A549 (cell line): Measurements from ENCODE around the gene UVRAG. TPM values are rescaled to one million over a fixed set of nuclear protein-coding genes. Genes with fewer than 3 reads are reported as not detected.

Experiments
- ATAC-seq, 2 experiments: fragments of 200-7000 bp in 1 of 2; fragments of >200 bp in 1 of 2; cut with Nextera tagmentation in 1 of 2; cut with Tn5 transposase in 1 of 2; 3 replicates each; pipeline versions ENCODE4 v1.8.0 to v1.9.1; 2018 to 2020; ENCODE audit warnings: mild to moderate bottlenecking in 1 of 2, moderate library complexity in 1 of 2
- CTCF ChIA-PET: fragments of 300-600 bp; sonication (Branson Sonifier 250); formaldehyde crosslinking; extraction: SDS; loops from one replicate; lab custom pipeline; 2021; ENCODE audit warnings: antibody characterized with exemption, inconsistent platforms; lab: Yijun Ruan, JAX
- POLR2A ChIA-PET: fragments of 350-600 bp; formaldehyde crosslinking; extraction: SDS; loops from one replicate; lab custom pipeline; 2021; ENCODE audit warnings: antibody characterized with exemption, inconsistent platforms; lab: Yijun Ruan, JAX
- DNase-seq, 2 experiments: peaks; one replicate each; pipeline versions ENCODE4 v3.0.0 to v3.0.0-alpha.2; 2011 to 2016; ENCODE audit warnings: low read depth in 1 of 2, low spot score in 1 of 2
- FAIRE-seq: peaks from 2 replicates; lab custom pipeline; 2011; peaks lifted over from hg19 to GRCh38; lab: Jason Lieb, UNC
- H3K27ac ChIP-seq, 2 experiments: fragments of >200 bp; sonication (Bioruptor Twin); formaldehyde crosslinking; 3 replicates each; pipeline ENCODE4 v1.5.1; 2016 to 2017
- H3K4me1 ChIP-seq: fragments of >200 bp; sonication (Bioruptor Twin); formaldehyde crosslinking; 3 replicates; pipeline ENCODE4 v1.6.1; 2016
- H3K4me2 ChIP-seq: fragments of >200 bp; sonication (Bioruptor Twin); formaldehyde crosslinking; 3 replicates; pipeline ENCODE4 v1.6.1; 2016
- H3K4me3 ChIP-seq: fragments of >200 bp; sonication (Bioruptor Twin); formaldehyde crosslinking; 3 replicates; pipeline ENCODE4 v1.5.1; 2016
- H3K9me3 ChIP-seq: fragments of >200 bp; sonication (Bioruptor Twin); formaldehyde crosslinking; 3 replicates; pipeline ENCODE4 v1.6.1; 2016
- BCL3 ChIP-seq: fragments of >200 bp; sonication (Bioruptor Twin); formaldehyde crosslinking; IDR thresholded peaks from 3 replicates; pipeline ENCODE4 v1.6.1; 2016
- BHLHE40 ChIP-seq: IDR thresholded peaks from 2 replicates; pipeline ENCODE4 v1.6.1; 2012; ENCODE audit warnings: low read depth, low read length, inconsistent platforms
- E2F6 ChIP-seq: IDR thresholded peaks from 2 replicates; pipeline ENCODE4 v1.6.1; 2012; ENCODE audit warnings: low read depth, borderline replicate concordance
- EHF ChIP-seq: fragments of 250-450 bp; sonication (Bioruptor Pico); IDR thresholded peaks from 2 replicates; pipeline ENCODE4 v1.5.0; 2020; ENCODE audit warnings: mild to moderate bottlenecking
- EHMT2 ChIP-seq: fragments of 200-600 bp; sonication (generic); IDR thresholded peaks from 2 replicates; pipeline ENCODE4 v1.6.1; 2016; ENCODE audit warnings: antibody characterized with exemption, low read depth, mild to moderate bottlenecking, moderate library complexity
- EP300 ChIP-seq, 2 experiments: fragments of >200 bp; sonication (Bioruptor Twin); formaldehyde crosslinking; IDR thresholded peaks; 2 replicates in 1 of 2; 3 replicates in 1 of 2; pipeline ENCODE4 v1.6.1; 2016 to 2017
- FOSL2 ChIP-seq, 2 experiments: fragments of 450-650 bp in 1 of 2; fragments of >200 bp in 1 of 2; sonication (Bioruptor Twin) in 1 of 2; formaldehyde crosslinking; IDR thresholded peaks; 2 replicates each; pipeline versions ENCODE4 v1.5.0 to v1.6.1; 2016 to 2020; ENCODE audit warnings: mild to moderate bottlenecking in 1 of 2, moderate library complexity in 1 of 2
- GATA3 ChIP-seq: IDR thresholded peaks from 2 replicates; pipeline ENCODE4 v1.6.1; 2012; ENCODE audit warnings: borderline replicate concordance
- HMGXB4 ChIP-seq: fragments of 250-450 bp; sonication (Bioruptor Pico); IDR thresholded peaks from 2 replicates; pipeline ENCODE4 v1.5.0; 2021; ENCODE audit warnings: mild to moderate bottlenecking, moderate library complexity, borderline replicate concordance
- JUNB ChIP-seq: fragments of >200 bp; sonication (Bioruptor Twin); formaldehyde crosslinking; IDR thresholded peaks from 2 replicates; pipeline ENCODE4 v1.6.1; 2016
- MAFK ChIP-seq: fragments of 450-650 bp; IDR thresholded peaks from 2 replicates; pipeline ENCODE4 v1.6.1; 2014; ENCODE audit not compliant: partially characterized antibody
- MAX ChIP-seq: IDR thresholded peaks from 2 replicates; pipeline ENCODE4 v1.6.1; 2012
- MYC ChIP-seq: IDR thresholded peaks from 2 replicates; pipeline ENCODE4 v1.6.1; 2012; ENCODE audit warnings: mild to moderate bottlenecking, inconsistent platforms, low read length, improper control_type of control experiment, borderline replicate concordance
- PBX3 ChIP-seq: IDR thresholded peaks from 2 replicates; pipeline ENCODE4 v1.6.1; 2012
- POLR2A ChIP-seq: IDR thresholded peaks from 2 replicates; pipeline ENCODE4 v1.6.1; 2012; ENCODE audit warnings: mild to moderate bottlenecking, low read length
- RAD21 ChIP-seq, 2 experiments: fragments of >200 bp in 1 of 2; sonication (Bioruptor Twin) in 1 of 2; formaldehyde crosslinking in 1 of 2; IDR thresholded peaks in 1 of 2; conservative IDR thresholded peaks in 1 of 2; 2 replicates in 1 of 2; 3 replicates in 1 of 2; pipeline ENCODE4 v1.6.1; 2012 to 2018; ENCODE audit warnings: inconsistent platforms in 1 of 2
- RARB ChIP-seq: fragments of 250-450 bp; sonication (Bioruptor Pico); IDR thresholded peaks from 2 replicates; pipeline ENCODE4 v1.8.0; 2021; ENCODE audit warnings: mild to moderate bottlenecking, moderate library complexity
- RCOR1 ChIP-seq: fragments of 150-350 bp; IDR thresholded peaks from 2 replicates; pipeline ENCODE4 v1.6.1; 2014; ENCODE audit warnings: antibody characterized with exemption, low read length, low read depth
- RNF2 ChIP-seq: fragments of 200-600 bp; sonication (generic); IDR thresholded peaks from 2 replicates; pipeline ENCODE4 v1.6.1; 2016; ENCODE audit warnings: low read depth, mild to moderate bottlenecking, antibody characterized with exemption, moderate library complexity, borderline replicate concordance
- TFCP2L1 ChIP-seq: fragments of 250-450 bp; sonication (Bioruptor Pico); IDR thresholded peaks from 2 replicates; pipeline ENCODE4 v1.5.0; 2021; ENCODE audit warnings: mild to moderate bottlenecking
- TP53 ChIP-seq: fragments of 250-450 bp; sonication (Bioruptor Pico); IDR thresholded peaks from 2 replicates; pipeline ENCODE4 v1.5.0; 2021; ENCODE audit warnings: mild to moderate bottlenecking, moderate library complexity
- WGBS: methylation state at CpG from one replicate; pipeline ENCODE4 v1.1.6; 2017; ENCODE audit errors: missing lambda C conversion rate; 5-methylcytosine and 5-hydroxymethylcytosine counted together
- polyA plus RNA-seq, 4 experiments: library from polyadenylated mRNA; depleted of rRNA in 3 of 4; stranded (reverse); fragments of >200 nt; fragmentation: RNase III in 1 of 4; extraction: RNeasy Plus Mini Kit Qiagen cat#74134 plus additional on column Dnase treatment in 1 of 4; gene quantifications; 2 replicates in 3 of 4; 3 replicates in 1 of 4; pipeline ENCODE4 v1.2.3, GENCODE V29; 2011 to 2017

The UVRAG gene
- polyA plus RNA-seq, 2 of the 4 experiments (the other 2 are of a cell fraction) = 6.1 to 14.1 TPM

- no peak overlapping the region for H3K4me3 ChIP-seq
- H3K9me3 ChIP-seq = no peaks in the 10 kb centered on the region
- no peak overlapping the region for H3K27ac ChIP-seq
- POLR2A ChIA-PET = no interaction called here
- H3K4me1 ChIP-seq = no peaks in the 10 kb centered on the region
- DNase-seq (no peak), FAIRE-seq (no peak), ATAC-seq (no peak)
- CTCF ChIA-PET = interaction anchor here (0.9 to 1.4 kb wide), 2 partner anchors 21 to 145 kb away, joined by 3 to 4 read pairs; no protein-coding TSS in a partner anchor
- no peak for TF ChIP-seq TP53
- TF ChIP-seq TFCP2L1 (CRISPR knock-in tag) = no peak
- TF ChIP-seq EHF (CRISPR knock-in tag) = no peak
- TF ChIP-seq RNF2 = no peak
- no peak for TF ChIP-seq RAD21 (conservative IDR thresholded peaks at IDR 0.05 in 1 of 2, IDR thresholded peaks at IDR 0.05 in 1 of 2)
- TF ChIP-seq EP300 (IDR thresholded peaks at IDR 0.05) = no peak
- no peak for TF ChIP-seq EHMT2
- no peak for TF ChIP-seq HMGXB4 (CRISPR knock-in tag)
- TF ChIP-seq BCL3 = no peak
- TF ChIP-seq JUNB = no peak
- no peak for TF ChIP-seq PBX3
- no peak for TF ChIP-seq MAX
- no peak for TF ChIP-seq RARB (CRISPR knock-in tag)
- TF ChIP-seq POLR2A = no peak
- H3K4me2 ChIP-seq = no peak overlapping the region
- 100% methylated on average over 1 of the region's 1 CpG for WGBS
These were observed 198.5 kb downstream of the UVRAG start for GRCh38 chr11:76013526-76013925.

- no peak for ATAC-seq
- TF ChIP-seq MAFK = no peak
- no peak for FAIRE-seq
- POLR2A ChIA-PET = no interaction called here
- Histone ChIP-seq H3K27ac (peak overlapping the region in 1 of 2 experiments; percentile 22; a peak in 1 of 6 replicates), H3K4me2 (no peak overlapping the region), H3K4me3 (no peak overlapping the region), H3K4me1 (peaks cover 7% of the 10 kb centered on the region; the same call in 1 of the 3 replicates), H3K9me3 (0 out of 3 replicates have a peak, but pooled peaks cover 3% of the 10 kb centered on the region)
- no peak for DNase-seq
- CTCF ChIA-PET = interaction anchor here (0.9 to 1.5 kb wide), 3 partner anchors 19 to 129 kb away, joined by 3 to 4 read pairs (median 4); no protein-coding TSS in a partner anchor
- 88% methylated on average over 3 of the region's 3 CpGs for WGBS
These were observed 208.4 kb downstream of the UVRAG start for GRCh38 chr11:76023236-76024068.

- Histone ChIP-seq H3K27ac (0 out of 6 replicates have a peak overlapping the region, but pooled peaks of 1 of the 2 experiments have one; percentile 8), H3K4me2 (no peak overlapping the region), H3K4me1 (peaks cover 16% of the 10 kb centered on the region), H3K9me3 (0 out of 3 replicates have a peak, but pooled peaks cover 3% of the 10 kb centered on the region)
- FAIRE-seq = peak; percentile 56
- no peak for DNase-seq
- ATAC-seq = no peak
- no peak for TF ChIP-seq RNF2
- TF ChIP-seq EHMT2 = no peak
- no peak for TF ChIP-seq RCOR1
- TF ChIP-seq BHLHE40 = no peak
- no peak for TF ChIP-seq TFCP2L1 (CRISPR knock-in tag)
- TF ChIP-seq TP53 = no peak
- TF ChIP-seq GATA3 = no peak
- TF ChIP-seq MYC = no peak
- TF ChIP-seq EP300 (IDR thresholded peaks at IDR 0.05) = no peak
- no peak for TF ChIP-seq RAD21 (conservative IDR thresholded peaks at IDR 0.05 in 1 of 2, IDR thresholded peaks at IDR 0.05 in 1 of 2)
- TF ChIP-seq FOSL2 (IDR thresholded peaks at IDR 0.05) = no peak
- TF ChIP-seq FOSL2 (CRISPR knock-in tag; IDR thresholded peaks at IDR 0.05) = no peak
- no peak for TF ChIP-seq E2F6
- no peak for TF ChIP-seq EHF (CRISPR knock-in tag)
- TF ChIP-seq, all 56 proteins: peak for 0
- ChIA-PET POLR2A (no interaction called here), CTCF (no interaction called here)
- no peak overlapping the region for H3K4me3 ChIP-seq
- WGBS = 81% methylated on average over 1 of the region's 1 CpG
These were observed 210.1 kb downstream of the UVRAG start for GRCh38 chr11:76025068-76025467.
